ENCODE data around the gene NCKAP1.
"Not testable (repeated sequence)": the region's sequence is repeated elsewhere in the genome, so short reads cannot be mapped to it uniquely, and the experiment has no call there.

Gene NCKAP1

GRCh38 chr2:182971820-182972547 is 66.3 kb downstream of the NCKAP1 start:
- DNase-seq (ENCODE audit: extremely low read depth, insufficient read length): no peak
- Histone ChIP-seq H3K4me3 (replicated peaks; ENCODE audit: low read depth, low read length) (no peak overlapping the region), H3K36me3 (ENCODE audit: control insufficient read depth, insufficient read depth, low read length) (no peaks in the 10 kb centered on the region), H3K27me3 (replicated peaks; ENCODE audit: control insufficient read depth, insufficient read depth, low read length) (no peaks in the 10 kb centered on the region)
- TF ChIP-seq CTCF (IDR thresholded peaks at IDR 0.05; ENCODE audit: insufficient read depth, low read length, poor library complexity, severe bottlenecking): no peak

- Histone ChIP-seq H3K4me3 (replicated peaks; ENCODE audit: low read depth, low read length) (no peak overlapping the region), H3K27me3 (replicated peaks; ENCODE audit: control insufficient read depth, insufficient read depth, low read length) (no peaks in the 10 kb centered on the region), H3K36me3 (ENCODE audit: control insufficient read depth, insufficient read depth, low read length) (no peaks in the 10 kb centered on the region)
- no peak for DNase-seq (ENCODE audit: extremely low read depth, insufficient read length)
- TF ChIP-seq CTCF (IDR thresholded peaks at IDR 0.05; ENCODE audit: insufficient read depth, low read length, poor library complexity, severe bottlenecking): no peak
These were observed 67.8 kb downstream of the NCKAP1 start for GRCh38 chr2:182970486-182970885.

DNA sequence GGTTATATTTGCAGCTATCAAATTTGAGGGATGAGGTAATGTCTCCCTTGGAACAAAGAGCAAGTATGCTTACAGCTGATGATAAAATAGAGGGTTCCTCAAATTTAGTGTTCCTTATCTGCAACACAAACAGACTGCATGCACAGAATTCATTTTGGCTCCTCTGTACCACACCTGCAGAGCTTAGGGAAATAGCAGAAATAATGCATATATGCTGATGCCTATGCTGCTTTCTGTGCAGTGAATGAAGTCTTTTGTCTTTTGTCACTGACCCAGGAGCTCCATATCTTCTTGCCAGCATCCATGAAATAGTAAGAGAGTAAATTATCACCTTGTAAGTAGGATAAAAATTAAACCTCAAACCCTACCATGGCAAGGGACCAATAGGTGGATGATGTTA is 69.8 kb downstream of the NCKAP1 start:
- Histone ChIP-seq H3K27me3 (replicated peaks; ENCODE audit: control insufficient read depth, insufficient read depth, low read length) (no peaks in the 10 kb centered on the region), H3K36me3 (ENCODE audit: control insufficient read depth, insufficient read depth, low read length) (no peaks in the 10 kb centered on the region)
- no peak for DNase-seq (ENCODE audit: extremely low read depth, insufficient read length)

DNA sequence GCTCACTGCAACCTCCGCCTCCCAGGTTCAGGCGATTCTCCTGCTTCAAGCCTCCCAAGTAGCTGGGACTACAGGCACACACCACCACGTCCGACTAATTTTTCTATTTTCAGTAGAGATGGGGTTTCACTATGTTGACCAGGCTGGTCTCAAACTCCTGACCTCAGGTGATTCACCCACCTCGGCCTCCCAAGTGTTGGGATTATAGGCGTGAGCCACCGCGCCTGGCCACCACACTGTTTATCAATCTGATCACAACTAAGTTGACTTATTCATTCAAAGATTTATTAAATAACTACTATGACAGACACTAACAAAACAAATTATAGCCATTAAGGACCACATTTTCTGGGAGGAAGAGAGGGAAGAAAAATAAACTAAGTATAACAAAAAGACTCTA is 71.9 kb downstream of the NCKAP1 start:
- not testable (repeated sequence) for H3K36me3 ChIP-seq (ENCODE audit: control insufficient read depth, insufficient read depth, low read length); DNase-seq (ENCODE audit: extremely low read depth, insufficient read length); H3K27me3 ChIP-seq (replicated peaks; ENCODE audit: control insufficient read depth, insufficient read depth, low read length); H3K4me3 ChIP-seq (replicated peaks; ENCODE audit: low read depth, low read length)

More for the DNA sequence above, 69.8 kb downstream of the NCKAP1 start:
- H3K4me3 ChIP-seq (replicated peaks; ENCODE audit: low read depth, low read length): no peak overlapping the region
- TF ChIP-seq CTCF (IDR thresholded peaks at IDR 0.05; ENCODE audit: insufficient read depth, low read length, poor library complexity, severe bottlenecking): no peak

DNA sequence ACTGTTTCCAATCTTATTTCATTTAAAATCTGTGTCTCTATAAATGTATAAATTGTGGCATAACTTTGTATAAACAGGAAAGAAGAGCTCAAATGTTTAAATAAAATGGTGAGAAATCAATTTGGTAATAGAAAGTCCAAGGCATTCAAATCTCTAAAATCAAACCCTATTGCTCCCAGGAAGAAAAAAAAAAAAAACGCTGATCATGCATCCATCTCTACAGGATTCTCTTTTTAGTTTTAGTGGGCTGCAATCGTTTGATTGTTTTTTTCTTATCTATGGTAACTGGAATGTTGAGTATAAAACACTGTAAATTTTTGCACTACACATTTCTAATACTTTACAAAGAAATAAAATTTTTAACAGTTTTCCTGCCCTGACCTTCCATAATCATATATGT is 75.6 kb downstream of the NCKAP1 start:
- Histone ChIP-seq H3K4me3 (replicated peaks; ENCODE audit: low read depth, low read length) (no peak overlapping the region), H3K27me3 (replicated peaks; ENCODE audit: control insufficient read depth, insufficient read depth, low read length) (no peaks in the 10 kb centered on the region), H3K36me3 (ENCODE audit: control insufficient read depth, insufficient read depth, low read length) (no peaks in the 10 kb centered on the region)
- TF ChIP-seq CTCF (IDR thresholded peaks at IDR 0.05; ENCODE audit: insufficient read depth, low read length, poor library complexity, severe bottlenecking): no peak
- no peak for DNase-seq (ENCODE audit: extremely low read depth, insufficient read length)

DNA sequence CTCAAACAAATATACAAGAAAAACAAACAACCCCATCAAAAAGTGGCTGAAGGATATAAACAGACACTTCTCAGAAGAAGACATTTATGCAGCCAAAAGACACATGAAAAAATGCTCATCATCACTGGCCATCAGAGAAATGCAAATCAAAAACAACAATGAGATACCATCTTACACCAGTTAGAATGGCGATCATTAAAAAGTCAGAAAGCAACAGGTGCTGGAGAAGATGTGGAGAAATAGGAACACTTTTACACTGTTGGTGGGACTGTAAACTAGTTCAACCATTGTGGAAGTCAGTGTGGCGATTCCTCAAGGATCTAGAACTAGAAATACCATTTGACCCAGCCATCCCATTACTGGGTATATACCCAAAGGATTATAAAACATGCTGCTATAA is 77.4 kb downstream of the NCKAP1 start:
- not testable (repeated sequence) for DNase-seq (ENCODE audit: extremely low read depth, insufficient read length); H3K27me3 ChIP-seq (replicated peaks; ENCODE audit: control insufficient read depth, insufficient read depth, low read length); H3K4me3 ChIP-seq (replicated peaks; ENCODE audit: low read depth, low read length); H3K36me3 ChIP-seq (ENCODE audit: control insufficient read depth, insufficient read depth, low read length)

DNA sequence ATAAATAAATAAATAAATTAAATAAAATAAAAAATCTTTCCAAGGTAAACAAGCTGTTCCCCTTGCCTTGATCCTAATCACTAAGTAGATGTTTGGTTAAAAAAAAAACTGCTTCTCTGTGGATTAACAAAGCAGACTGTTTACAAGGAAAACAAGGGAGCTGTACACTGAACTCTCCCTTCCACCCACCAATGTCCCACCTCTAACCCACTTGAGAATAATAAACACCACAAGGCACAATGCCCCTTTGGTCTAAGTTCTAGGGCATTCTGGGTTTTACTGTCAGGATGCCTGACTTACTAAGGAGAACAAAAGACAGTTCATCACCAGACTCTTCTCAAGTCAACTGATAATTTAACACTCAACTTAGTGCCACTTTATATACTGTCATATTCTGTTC is 83.5 kb downstream of the NCKAP1 start:
- no peak for TF ChIP-seq CTCF (IDR thresholded peaks at IDR 0.05; ENCODE audit: insufficient read depth, low read length, poor library complexity, severe bottlenecking)
- DNase-seq (ENCODE audit: extremely low read depth, insufficient read length): no peak
- H3K36me3 ChIP-seq (ENCODE audit: control insufficient read depth, insufficient read depth, low read length): no peaks in the 10 kb centered on the region
- H3K27me3 ChIP-seq (replicated peaks; ENCODE audit: control insufficient read depth, insufficient read depth, low read length): no peaks in the 10 kb centered on the region
- H3K4me3 ChIP-seq (replicated peaks; ENCODE audit: low read depth, low read length): no peak overlapping the region
